ENCODE measurements around the gene TRPM3.
"Not testable (repeated sequence)": the region's sequence is repeated elsewhere in the genome, so short reads cannot be mapped to it uniquely, and the experiment has no call there.

The TRPM3 gene

DNA sequence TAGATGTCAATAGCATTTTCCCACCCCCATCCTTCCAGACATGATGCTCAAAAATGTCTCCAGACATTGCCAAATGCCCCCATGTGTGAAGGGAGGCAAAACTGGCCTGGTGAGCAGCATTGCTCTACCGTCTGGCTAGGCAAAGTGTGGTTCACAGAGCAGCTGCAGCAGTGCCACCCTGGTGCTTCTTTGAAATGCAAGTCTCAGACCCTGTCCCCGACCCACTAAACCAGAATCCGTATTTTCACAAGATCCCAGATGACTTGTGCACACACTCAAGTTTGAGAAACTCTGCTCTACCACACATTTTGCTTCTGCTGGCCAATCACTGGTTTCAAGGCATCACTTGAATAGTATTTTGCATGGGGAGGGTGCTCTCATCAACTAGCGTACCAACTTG is 480.4 kb downstream of the TRPM3 start:
- no peak for DNase-seq

DNA sequence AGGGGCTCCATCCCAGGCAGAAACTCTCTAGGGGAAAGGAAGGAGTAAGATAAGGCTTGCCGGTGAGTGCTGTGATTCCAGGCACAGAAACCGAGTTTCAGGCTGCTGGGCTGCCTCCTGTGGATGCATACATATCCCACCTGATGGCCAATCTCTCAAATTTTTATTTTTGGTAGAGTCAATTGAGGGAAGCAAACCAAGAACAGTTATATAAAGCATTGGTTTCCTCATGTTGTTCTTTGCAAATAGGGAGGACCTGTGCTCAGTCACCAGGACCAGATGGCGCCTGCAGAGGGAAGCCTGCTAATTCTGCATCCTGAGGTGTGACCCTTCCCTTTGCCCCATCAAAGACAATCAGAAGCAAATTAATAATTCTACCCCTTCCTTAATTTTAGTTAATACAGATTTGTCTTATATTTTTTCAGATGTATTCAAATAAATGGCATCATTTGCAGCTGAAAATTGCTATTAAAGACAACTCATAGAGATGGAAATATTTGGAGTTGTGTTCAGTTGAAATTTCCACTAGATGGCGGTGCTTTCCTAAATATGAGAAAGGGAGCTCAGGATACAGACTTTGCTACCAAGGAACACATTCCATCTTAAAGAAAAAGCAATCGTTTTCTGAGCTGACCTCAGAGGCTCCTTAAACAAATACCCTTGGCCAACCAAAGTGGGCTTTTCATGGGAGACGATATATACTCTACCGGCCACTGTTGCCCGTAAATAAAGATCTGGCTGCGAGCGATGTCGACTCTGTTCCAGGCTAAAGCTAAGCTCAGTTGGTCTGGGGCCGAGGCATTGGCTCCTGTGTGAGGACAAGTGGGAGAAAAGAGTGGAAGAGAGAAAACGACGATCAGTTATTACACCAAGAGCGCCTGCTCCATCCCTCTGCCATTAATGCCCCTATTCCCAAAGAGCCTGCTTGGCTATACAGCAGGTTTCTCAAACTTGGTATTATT is 481.3 kb downstream of the TRPM3 start:
- no peak for DNase-seq

DNA sequence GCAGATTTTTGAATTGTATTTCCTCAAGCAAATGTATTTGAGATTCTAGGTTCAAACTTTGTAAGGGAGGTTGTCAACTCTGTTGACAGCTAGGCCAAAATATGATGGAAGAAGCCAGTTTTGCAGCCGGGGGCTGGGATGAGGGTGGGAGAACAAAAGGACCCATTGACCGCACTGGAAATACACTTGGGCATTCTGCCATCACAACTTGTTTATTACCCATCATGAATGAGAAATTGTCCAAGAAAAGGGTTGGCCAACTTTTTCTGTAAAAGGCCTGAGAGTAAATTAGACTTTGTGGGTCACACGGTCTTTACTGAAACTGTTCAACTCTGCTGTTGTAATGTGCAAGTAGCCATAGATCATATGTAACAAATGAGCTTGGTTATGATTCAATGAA is 485.6 kb downstream of the TRPM3 start:
- DNase-seq = no peak

DNA sequence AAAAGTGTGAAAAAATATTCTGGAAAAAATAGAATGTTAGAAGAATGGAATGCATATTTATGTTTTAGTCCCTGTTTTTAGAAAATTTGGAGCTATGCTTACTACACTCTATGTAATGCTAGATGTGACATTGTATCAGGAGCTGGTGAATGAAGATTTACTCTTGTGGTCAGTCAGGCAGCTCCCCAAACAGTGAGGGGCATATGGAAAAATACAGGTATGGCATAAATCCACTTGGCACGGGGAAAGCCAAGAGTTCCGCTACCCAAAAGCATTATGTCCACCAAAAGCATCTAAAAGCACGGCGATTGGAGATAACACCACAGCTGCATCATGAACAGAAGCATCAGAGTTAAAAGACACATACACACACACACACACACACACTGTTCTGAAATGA is 486.7 kb downstream of the TRPM3 start:
- no peak for DNase-seq

DNA sequence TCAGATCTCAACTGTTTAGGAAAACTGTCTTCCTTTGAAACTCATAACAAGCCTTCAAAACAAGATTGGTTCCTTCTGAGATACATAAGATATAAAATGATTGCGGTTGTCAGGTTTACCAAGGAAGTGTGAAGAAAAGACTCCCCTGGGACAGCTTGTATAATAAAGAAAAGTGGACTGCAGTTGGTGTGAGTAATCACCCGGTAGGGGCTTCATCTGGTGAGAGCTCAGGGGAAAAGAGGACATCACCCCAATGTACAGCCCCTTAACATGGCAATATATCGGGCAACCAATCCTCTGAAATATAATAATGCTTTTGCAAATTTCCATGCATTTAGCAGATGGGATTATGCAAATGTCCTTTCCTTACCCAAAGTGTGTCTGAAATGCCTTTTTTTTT is 490.4 kb downstream of the TRPM3 start:
- no peak for DNase-seq

DNA sequence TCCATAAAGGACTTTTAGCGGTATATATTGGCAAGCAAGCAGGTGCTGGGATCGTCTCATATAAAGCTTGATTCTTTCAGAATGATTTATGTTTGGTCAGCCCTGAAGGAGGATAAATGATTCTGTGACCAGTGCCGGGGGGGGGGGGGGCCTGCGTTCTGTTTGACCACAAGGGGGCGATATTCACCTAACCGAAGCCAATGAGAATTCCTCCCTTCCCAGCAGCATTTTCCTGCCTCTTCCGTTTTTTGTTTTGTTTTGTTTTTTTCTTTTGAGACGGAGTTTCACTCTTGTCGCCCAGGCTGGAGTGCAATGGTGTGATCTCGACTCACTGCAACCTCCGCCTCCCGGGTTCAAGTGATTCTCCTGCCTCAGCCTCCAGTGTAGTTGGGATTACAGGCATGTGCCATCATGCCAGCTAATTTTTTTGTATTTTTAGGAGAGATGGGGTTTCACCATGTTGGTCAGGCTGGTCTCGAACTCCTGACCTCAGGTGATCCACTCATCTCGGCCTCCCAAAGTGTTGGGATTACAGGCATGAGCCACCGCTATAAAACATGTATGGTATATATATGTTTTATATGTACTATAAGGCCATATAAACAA is 492.2 kb downstream of the TRPM3 start:
- DNase-seq = not testable (repeated sequence)

DNA sequence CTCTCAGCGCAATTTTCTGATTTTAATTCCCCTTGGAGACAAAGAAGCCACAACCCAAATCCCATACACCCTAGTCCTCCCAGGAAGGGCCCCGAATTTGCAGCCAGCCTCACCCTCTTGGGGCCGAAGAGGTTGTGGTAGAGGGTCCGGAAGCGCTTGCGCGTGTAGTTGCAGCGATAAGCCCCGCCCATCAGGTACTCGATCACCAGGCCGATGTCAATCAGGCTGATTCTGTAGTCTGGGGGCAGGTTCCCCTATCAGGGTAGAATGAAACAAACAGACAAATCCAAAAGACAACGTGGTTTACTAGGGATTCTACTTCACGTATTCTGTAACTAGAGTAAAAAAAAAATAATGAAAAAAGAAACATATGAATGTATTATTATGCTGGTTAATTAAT is 496.3 kb downstream of the TRPM3 start:
- peak; percentile 10 for DNase-seq

DNA sequence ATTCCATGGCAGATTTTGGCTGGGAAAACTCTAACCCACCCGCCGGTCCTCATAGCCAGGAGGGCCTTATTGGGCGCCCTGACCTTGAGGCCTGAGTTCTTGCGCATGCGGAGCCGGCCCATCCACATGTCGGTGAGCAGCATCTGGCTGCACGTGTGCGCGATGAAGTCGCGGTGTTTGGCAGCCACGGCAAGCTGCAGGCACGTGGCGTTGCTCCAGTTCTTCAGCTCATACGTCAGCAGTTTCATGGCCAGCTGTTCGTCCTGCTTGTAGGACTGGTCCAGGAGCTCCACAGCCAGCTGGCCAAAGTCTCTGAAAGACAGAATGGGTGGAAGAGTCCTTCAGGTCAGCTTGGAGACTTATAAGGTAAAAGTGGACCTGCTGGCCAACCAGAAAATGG is 502.6 kb downstream of the TRPM3 start:
- no peak for DNase-seq

DNA sequence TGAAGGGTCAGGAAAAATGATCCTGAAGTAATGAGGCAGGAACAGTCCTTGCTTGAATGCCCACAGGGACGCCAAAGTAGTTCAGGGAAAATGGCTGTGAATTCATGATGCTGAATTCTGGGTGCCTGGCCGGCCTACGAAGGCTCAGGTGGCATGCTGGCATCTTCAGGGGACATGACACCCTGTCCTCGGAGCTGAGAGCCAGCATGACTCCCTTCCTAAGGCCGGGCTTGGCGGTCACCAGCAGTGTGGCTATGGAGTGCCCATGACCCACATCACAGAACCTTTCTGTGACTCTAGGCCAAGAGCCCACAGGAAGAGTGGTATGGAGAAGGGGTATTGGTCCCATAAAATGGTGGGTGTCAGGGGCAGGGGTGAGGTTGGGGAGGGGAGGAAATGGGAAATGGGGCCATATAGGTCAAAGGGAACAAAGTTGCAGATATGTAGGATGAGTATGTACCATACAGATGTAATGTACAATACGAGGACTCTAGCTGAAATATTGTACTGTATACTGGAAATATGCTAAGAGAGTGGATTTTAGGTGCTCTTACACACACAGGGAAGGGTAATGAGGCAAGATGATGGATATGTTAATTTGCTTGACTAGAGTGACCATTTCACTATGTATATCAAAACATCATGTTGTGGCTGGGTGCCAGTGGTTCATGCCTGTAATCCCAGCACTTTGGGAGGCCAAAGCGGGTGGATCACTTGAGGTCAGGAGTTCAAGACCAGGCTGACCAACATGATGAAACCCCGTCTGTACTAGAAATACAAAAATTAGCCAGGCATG is 504.2 kb downstream of the TRPM3 start:
- no peak for DNase-seq

DNA sequence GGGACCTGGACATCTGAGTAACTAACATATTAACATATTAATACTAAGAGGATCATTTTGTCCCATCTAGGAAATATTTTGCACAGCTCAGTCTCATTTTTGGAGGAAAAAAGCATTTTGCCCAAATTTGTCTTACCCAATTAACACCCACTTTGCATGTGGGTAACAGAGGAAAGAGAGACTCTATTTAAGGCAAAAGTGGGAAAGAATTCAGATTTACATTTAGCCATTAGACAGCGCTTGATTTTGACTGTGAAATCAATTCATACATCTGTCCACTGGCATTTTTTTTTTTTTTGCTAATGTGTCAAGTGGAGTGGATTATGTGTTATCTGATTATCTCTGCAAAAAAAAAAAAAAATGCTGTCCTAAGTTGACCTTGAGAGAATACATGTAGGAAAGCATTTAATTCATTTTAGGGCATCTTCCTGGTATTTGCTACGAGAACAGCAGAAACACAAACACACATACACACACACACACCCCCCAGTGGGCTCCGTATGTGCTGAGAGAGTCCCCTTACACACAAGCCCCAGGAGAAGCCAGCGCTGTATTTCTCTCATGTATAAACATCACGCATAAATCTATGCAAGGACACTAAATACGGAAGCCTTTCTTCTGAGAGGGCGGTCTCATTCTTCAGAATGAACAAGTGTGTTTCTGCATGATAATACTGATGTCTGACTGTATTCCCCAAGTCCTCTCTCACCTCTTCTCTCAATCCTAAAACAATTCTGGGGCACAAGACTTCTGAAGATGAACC is 505.0 kb downstream of the TRPM3 start:
- no peak for DNase-seq

DNA sequence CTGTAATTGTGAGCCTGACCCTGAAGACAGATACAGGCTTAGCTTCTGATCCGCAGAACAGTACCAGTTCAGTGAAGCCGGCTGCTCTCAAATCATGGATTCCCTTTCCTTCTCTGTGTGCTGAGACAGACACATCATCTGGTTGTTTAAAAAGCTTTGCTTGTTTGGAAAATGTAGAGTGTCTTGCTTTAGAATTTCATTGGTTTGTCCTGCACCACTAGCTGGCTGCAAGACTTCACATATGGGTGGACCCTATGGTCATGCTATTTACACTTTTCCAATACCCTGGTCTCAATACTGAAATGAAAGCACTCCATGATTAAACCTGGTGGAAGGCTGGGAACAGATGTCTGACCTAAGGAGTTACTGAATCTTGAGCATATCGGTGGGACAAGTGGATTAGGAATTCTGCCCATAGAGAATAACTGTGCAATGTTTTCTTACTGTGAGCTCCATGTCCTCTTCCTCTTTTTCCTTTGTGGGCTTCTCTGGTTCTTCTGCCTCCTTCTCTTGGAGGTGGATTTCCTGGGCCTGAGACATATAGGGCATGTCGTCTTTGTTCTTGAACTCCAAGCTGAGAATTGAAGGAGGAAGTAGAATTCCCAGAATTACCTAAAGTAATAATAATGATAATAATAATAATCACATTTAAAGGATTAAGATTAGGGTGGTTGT is 505.8 kb downstream of the TRPM3 start:
- DNase-seq = no peak

DNA sequence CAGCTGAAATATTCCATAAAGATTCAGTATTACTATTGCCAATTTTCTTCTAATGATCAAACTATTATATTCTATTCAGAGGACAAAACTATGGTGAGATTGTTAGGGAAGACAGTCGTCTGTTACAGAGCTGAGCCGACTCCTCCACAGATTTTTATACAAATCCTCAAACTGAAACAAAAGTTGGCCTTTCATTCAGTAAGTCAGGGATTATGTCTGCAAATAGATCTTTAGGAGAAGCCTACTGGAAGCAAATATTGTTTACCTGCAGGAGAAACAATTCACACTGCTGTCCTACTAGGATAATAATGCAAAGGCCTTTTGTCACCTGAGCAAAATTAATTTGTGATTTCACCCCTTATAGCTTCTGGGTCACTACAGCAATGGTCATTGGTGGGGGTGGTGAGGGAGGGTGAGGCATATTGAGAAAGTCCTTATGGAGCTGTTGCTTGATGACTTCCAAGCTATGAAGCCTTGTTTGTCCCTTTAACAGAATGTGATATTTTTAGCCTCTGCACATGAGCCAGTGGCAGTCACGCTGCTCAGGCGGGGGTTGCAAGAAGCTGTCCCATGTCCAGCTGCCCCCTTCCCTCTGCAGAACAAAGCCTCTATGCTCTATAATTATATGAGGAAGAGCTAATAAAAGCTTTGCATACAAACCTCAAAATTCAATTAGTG is 506.5 kb downstream of the TRPM3 start:
- no peak for DNase-seq

DNA sequence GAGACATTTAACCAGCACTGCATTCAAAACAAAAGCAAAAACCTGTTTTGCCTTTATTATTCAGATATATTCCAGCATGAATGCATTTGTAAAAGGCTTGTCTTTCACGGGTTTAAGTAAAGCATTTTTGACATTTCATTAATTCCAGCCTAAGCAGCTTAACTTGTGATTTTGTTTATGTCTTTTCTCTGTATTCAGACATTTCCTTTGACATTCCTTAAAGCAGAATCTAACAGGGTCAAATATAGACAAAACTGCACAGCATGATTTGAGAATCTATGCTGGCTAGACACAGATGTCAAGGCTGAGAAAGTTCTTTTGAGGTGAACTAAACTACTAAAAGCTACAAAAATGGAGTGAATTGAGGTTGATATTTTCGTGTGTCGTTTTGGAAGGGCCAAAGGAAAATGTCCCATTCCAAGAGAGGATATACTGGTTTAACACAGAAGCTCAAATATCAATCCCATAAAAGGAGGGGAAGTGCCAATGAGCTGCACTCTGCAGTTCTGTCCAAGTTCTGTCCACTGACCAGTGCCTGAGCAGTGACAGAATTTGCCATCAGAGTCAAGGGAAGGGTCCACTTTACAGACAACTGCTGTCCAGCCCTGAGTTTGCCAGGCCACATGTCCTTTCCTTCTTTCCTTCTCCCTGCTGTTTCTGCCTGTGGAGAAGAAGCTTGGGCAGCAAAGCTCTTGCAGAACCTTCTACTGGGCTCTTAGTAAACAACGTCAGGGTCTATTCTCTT is 508.2 kb downstream of the TRPM3 start:
- no peak for DNase-seq

DNA sequence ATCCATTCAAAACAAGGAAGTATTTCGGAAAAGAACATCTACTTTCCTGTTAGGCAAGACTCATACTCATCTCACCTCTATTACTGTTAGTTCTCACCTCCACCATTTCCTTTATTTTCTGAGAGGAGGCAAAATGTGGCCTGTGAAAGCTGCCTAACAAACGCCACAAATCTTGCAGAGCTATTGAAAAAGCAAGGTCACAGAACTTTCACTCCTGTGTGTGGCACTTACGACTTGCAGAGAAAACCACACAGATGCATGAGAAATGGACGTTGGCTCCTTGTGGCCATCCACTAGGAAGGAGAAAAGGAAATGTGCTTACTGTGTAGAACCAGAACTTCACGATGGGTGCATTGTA is 511.2 kb downstream of the TRPM3 start:
- DNase-seq = no peak

DNA sequence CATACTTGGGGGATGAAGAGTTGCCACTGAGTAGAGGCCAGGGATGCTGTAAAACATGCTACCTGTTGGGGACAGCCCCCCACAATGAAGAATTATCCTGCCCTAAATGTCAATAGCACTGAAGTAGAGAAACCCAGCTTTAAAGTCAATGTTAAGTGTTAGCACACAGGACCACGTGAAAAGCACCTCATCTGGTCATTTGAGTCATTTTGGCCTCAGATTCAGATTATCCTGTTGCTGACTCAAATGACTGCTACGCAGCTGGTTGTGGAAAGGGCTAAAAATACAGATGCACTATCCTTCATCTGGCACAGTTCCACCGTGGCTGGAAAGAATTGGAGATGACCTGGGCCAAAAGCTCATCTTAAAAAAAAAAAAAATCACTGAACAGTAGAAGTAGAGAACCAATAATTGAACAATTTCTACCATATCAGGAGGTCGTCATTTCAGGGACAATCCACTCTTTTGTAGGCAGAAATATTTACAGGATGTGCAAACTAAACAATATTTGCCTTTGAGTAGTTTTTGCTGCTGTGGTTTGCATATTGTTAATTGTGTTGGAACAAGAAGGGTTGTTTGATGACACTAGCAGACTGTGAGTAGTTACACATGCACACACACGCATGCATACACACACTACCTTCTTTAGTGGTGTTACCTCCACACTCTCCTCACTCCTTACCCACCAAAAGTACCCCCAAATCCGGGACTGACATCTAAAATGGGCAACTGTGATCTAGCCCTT is 511.7 kb downstream of the TRPM3 start:
- DNase-seq = no peak

DNA sequence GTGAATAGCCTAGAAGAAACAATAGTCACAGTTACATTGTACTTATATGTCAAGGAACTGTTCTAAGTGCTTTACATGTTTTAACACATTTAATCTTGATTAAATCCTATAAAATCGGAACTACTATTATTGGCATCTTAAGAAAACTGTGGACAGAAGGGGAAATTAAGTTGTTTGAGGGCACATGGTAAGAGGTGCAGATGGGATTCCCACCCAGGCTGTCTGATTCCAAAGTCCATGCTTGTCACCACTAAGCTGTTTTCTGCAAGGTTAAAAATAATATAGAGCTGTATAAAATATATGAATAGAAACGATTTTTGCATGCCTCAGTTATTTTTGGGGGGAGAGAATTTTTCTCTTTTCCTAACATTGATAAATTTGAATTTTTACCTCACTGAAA is 512.4 kb downstream of the TRPM3 start:
- no peak for DNase-seq

DNA sequence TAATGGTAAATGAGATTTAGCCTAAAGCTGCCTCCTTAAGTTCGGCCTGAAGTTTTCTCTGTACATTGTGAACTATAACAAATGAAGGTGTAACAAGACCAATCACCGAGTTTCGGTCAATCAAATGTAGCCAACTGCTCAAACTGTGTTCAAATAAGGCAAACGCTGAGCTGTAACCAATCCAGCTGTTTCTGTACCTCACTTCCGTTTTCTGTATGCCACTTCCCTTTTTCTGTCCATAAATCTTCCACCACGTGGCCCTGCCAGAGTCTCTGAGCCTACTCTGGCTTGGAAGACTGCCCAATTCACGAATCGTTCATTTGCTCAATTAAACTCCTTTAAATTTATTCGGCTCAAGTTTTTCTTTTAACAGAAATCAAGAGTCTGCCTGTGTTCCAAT is 513.5 kb downstream of the TRPM3 start:
- no peak for DNase-seq

DNA sequence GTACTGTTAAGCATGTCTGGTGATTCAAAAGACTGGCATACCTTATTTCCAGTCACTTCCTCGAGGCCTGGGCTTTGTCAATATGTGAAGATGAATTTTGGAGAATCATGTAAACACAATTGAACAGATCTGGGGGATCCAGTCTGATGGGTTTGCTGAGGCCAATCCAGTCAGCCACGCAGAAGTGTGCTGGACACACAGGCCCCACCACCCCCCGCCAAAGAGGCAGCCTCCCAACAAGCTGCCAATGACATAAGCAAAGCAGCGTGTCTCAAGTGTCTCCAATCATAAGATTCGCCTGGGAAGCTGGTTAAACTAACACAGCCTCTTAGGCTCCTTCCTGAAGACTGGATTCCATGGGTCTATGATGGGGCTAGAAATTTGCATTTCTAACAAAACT is 514.1 kb downstream of the TRPM3 start:
- no peak for DNase-seq

DNA sequence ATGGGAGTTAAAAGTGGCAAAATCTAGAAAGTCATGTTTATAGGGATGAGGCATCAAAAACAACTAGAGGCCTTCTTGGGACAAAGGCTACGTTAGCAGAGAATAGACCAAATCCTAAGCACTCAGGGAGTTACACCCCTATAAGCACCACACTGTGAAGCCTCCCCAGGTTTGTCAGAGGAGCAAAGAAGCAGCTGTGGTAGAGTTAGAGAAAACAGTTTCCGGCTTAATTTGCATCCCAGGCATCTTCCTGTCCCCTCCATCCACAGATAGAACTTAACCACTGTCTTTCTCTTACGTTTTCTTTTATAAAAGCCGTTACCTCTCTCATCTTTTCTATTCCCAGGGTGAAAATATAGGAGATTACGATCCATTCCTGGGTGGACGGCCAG is 518.4 kb downstream of the TRPM3 start:
- no peak for DNase-seq

DNA sequence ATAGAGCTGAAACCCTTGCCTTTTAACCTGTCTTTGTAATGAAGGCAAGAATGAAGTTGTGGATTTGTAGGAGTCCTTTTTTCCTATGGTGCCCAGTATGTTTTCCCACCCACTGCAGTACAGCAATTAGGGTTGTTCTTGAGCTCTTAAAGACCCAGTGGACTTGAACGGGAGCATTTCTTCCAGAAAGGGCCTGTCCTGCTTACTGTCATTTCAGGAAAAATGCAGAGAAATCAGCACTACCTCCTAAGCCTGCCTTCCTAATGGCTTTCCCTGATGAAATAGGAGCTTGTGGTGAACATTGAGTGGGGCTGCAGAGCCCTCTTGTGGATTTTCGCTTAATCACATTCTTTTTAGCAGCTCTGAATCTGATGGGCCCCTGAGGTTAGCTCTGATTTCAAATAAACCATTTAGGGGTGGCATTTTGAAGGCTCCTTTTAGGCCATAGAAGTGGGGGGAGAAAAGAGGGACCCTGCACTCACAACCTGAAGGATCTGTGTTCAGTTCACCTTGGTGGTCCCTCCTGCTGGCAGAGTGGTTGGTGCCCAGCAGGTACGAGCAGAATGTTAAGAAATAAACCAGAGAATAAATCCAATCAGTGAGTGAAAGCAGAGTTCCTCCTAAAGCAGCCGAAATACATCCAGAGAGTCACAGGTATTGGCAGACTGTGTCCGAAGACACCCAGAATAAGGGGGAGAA is 519.0 kb downstream of the TRPM3 start:
- peak; percentile 46 for DNase-seq
